AG04449 (cell line): Measurements from ENCODE around the gene TMEM117.
"Not testable (repeated sequence)": the region's sequence is repeated elsewhere in the genome, so short reads cannot be mapped to it uniquely, and the experiment has no call there.

Experiments used
- CTCF ChIA-PET: fragments of 350-600 bp; formaldehyde crosslinking; extraction: SDS; loops from one replicate; lab custom pipeline; 2021; ENCODE audit warnings: antibody characterized with exemption; lab: Yijun Ruan, JAX
- POLR2A ChIA-PET: fragments of 400-600, 350-600 bp; formaldehyde crosslinking; extraction: SDS; loops from one replicate; lab custom pipeline; 2020; ENCODE audit warnings: antibody characterized with exemption, inconsistent platforms; lab: Yijun Ruan, JAX
- DNase-seq: peaks from one replicate; pipeline ENCODE4 v3.0.0-alpha.2; 2010; ENCODE audit warnings: low read depth, low spot score
- H3K4me3 ChIP-seq: 2 replicates; pipeline ENCODE4 v1.5.1; 2011; ENCODE audit warnings: low read depth, mild to moderate bottlenecking, control low read depth, low read length
- TF ChIP-seq, protein P1 (sequence below): IDR thresholded peaks from one replicate; pipeline ENCODE4 v1.5.1; 2011; ENCODE audit warnings: mild to moderate bottlenecking, moderate library complexity, low read length, control low read depth, inconsistent platforms; ENCODE audit not compliant: insufficient read depth; ENCODE audit errors: missing control alignments

Gene TMEM117

DNA sequence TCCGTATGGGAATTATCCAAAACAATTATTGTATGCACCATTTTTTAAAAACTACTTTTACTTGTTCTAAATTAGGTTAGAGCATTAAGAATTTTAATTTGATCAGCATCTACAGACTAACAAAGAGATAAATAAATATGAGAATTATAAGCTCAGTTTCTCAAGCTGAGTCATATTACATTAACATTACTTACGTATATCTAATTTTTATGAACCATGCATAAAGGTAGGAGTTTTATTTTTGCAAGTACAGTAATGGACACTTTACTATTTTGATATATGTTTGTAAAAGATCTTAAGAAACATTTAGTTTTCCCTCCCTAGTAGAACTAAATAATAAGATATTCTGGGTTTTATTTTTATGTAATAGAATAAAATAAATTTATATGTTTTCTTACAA, 410.1 kb downstream of the TMEM117 start:
- ChIA-PET CTCF (no interaction called here), POLR2A (no interaction called here)
- H3K4me3 ChIP-seq = no peak overlapping the region
- TF ChIP-seq, protein P1, sequence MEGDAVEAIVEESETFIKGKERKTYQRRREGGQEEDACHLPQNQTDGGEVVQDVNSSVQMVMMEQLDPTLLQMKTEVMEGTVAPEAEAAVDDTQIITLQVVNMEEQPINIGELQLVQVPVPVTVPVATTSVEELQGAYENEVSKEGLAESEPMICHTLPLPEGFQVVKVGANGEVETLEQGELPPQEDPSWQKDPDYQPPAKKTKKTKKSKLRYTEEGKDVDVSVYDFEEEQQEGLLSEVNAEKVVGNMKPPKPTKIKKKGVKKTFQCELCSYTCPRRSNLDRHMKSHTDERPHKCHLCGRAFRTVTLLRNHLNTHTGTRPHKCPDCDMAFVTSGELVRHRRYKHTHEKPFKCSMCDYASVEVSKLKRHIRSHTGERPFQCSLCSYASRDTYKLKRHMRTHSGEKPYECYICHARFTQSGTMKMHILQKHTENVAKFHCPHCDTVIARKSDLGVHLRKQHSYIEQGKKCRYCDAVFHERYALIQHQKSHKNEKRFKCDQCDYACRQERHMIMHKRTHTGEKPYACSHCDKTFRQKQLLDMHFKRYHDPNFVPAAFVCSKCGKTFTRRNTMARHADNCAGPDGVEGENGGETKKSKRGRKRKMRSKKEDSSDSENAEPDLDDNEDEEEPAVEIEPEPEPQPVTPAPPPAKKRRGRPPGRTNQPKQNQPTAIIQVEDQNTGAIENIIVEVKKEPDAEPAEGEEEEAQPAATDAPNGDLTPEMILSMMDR = no peak
- no peak for DNase-seq

DNA sequence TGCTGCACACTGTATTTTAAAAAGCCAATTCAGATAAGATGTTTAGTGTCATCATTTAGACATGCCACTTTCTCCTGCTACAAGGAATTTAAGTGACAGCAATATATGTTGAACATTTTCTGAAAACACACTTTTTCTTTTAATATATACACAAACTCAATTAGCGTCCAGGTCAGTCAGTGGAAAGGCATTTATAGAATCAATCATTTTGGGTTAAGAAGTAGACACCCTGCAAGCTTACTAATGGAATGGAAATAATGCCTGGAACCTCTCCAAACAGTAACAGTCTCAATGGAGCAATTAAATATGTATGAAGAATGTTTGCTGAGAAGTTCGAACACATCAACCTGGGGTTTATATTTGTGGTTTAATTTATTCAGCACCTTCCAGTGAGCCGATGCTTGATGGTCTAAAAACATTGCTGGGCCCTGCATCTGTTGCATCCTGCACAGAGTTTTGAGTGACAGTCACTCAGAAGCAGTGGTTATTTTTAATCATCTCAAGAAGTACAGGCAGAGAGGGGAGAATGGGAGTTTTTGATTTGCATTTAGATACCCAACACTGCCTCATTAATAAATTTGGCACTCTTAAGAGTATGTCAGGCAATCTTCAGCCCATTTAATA, 410.7 kb downstream of the TMEM117 start:
- CTCF ChIA-PET = no interaction called here
- POLR2A ChIA-PET = no interaction called here
- DNase-seq = no peak
- TF ChIP-seq, protein P1 = no peak
- H3K4me3 ChIP-seq = no peak overlapping the region

DNA sequence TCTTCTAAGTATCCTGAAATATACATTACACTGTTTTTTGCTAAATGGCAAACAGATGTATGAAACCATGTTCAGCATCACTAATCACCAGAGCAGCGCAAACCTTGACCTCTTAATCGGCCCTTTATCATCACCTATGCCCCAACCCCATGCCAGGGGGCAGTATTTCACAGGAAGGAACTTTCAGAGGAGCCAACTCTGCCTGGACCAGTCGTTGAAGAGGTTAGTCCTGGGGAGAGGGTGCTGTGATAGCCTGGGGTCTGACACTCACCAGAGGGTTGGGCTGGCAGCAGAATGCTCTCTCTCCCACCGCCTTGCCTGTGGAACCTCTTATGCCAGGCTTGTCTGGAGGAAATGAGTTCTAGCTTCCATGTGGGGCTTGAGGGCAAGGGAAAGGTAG, 411.7 kb downstream of the TMEM117 start:
- POLR2A ChIA-PET = no interaction called here
- TF ChIP-seq, protein P1 = no peak

DNA sequence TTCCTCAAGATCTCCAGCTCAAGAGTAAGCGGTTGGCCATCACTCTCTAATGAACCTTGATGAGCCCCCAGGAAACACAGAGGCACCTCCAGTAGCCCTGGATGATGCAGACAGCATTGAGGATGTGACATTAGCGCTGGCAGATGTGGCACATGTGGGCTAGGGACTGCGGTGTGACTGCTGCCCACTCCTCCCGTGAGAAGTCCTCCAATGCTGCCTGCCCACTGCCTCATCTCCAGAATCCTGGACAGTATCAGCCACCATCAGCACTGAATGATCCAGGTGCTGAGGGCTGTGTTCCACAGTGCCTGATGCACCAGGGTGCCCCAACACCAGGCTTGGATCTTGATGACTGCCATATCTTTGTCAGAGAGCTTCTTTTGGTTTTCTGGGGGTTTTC, 412.6 kb downstream of the TMEM117 start:
- DNase-seq = no peak
- TF ChIP-seq, protein P1 = no peak
- no peak overlapping the region for H3K4me3 ChIP-seq
- POLR2A ChIA-PET = no interaction called here
- CTCF ChIA-PET = no interaction called here

More for the DNA sequence above, 411.7 kb downstream of the TMEM117 start:
- CTCF ChIA-PET = no interaction called here
- no peak for DNase-seq
- H3K4me3 ChIP-seq = no peak overlapping the region

DNA sequence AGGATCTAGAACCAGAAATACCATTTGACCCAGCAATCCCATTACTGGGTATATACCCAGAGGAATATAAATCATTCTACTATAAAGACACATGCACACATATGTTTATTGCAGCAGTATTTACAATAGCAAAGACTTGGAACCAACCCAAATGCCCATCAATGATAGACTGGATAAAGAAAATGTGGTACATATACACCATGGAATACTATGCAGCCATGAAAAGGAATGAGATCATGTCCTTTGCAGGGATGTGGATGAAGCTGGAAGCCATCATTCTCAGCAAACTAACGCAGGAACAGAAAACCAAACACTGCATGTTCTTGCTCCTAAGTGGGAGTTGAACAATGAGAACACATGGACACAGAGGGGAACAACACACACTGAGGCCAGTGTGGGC, 414.6 kb downstream of the TMEM117 start:
- POLR2A ChIA-PET, DNase-seq, CTCF ChIA-PET, H3K4me3 ChIP-seq: not testable (repeated sequence)

DNA sequence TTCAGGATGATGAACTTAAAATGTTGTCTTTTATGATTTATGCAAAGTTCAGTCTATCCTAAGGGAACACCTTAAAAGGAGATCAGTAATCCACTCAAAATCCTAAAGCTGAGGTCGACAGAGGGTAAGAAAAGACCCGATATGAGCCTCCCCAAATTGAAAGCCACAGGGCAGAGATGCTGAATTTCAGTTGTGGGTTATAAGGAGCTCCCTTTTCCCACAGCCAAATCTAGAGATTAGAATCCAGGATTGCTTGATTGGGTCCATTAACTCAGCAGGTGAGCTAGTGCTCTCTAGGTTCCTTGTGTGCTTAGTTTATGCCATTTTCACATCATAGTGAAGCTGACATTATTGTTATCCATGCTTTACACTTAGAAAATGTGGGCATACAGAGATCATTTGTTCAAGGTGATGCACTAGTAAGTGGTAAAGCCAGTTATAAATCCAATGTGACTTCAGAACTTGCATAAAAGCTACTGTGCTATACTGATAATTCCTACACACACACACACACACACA, 417.5 kb downstream of the TMEM117 start:
- TF ChIP-seq, protein P1 = no peak
- ChIA-PET CTCF (no interaction called here), POLR2A (interaction anchor here (0.6 kb wide), 1 partner anchor 66 kb away, joined by 3 read pairs; no protein-coding TSS in a partner anchor)
- H3K4me3 ChIP-seq = no peak overlapping the region
- DNase-seq = no peak

DNA sequence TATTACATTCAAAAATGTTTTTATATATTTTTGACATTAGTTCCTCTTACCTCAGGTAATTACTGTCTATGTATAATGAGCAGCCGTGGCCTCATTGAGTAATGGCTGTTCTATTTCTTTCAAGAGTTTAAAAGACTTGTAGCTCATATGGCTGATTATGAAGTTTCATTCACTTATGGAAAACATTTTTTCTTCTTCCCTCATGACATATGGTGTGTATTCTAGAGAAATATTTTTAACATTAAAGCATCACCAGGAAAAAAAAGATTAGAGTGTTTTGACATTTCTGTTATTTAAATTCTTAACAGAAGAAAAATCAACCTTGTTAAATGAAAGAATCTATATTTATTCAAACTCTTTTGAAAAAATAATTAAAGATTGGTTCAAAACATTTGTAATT, 422.4 kb downstream of the TMEM117 start:
- POLR2A ChIA-PET = no interaction called here
- TF ChIP-seq, protein P1 = no peak
- no peak for DNase-seq
- no peak overlapping the region for H3K4me3 ChIP-seq
- CTCF ChIA-PET = no interaction called here
